Measurements from ENCODE around the gene GGTA1.
"Not testable (repeated sequence)": the region's sequence is repeated elsewhere in the genome, so short reads cannot be mapped to it uniquely, and the experiment has no call there.

GGTA1 gene

GRCh38 chr9:121498487-121499176, 1.0 kb downstream of the GGTA1 start:
- DNase-seq: no peak

- DNase-seq: peak; percentile 93
Observed at GRCh38 chr9:121498150-121498486, 1.5 kb downstream of the GGTA1 start.

- no peak for DNase-seq
Observed at GRCh38 chr9:121495976-121496375, 3.7 kb downstream of the GGTA1 start.

- DNase-seq: no peak
Observed at GRCh38 chr9:121494192-121494591, 5.5 kb downstream of the GGTA1 start.

GRCh38 chr9:121491111-121491510, 8.5 kb downstream of the GGTA1 start:
- DNase-seq: no peak

- no peak for DNase-seq
Observed at GRCh38 chr9:121489344-121489743, 10.3 kb downstream of the GGTA1 start.

GRCh38 chr9:121486043-121486442, 13.6 kb downstream of the GGTA1 start:
- DNase-seq: no peak

- no peak for DNase-seq
Observed at GRCh38 chr9:121485623-121486022, 14.0 kb downstream of the GGTA1 start.

- DNase-seq: no peak
Observed at GRCh38 chr9:121484651-121485446, 14.8 kb downstream of the GGTA1 start.

GRCh38 chr9:121483473-121484031, 16.1 kb downstream of the GGTA1 start:
- no peak for DNase-seq

- peak; percentile 43 for DNase-seq
Observed at GRCh38 chr9:121483049-121483448, 16.6 kb downstream of the GGTA1 start.

GRCh38 chr9:121478816-121479676, 20.6 kb downstream of the GGTA1 start:
- no peak for DNase-seq

- DNase-seq: no peak
Observed at GRCh38 chr9:121476156-121476555, 23.5 kb downstream of the GGTA1 start.

GRCh38 chr9:121474231-121474947, 25.3 kb downstream of the GGTA1 start:
- no peak for DNase-seq

GRCh38 chr9:121473229-121473628, 26.4 kb downstream of the GGTA1 start:
- no peak for DNase-seq

GRCh38 chr9:121472446-121472845, 27.2 kb downstream of the GGTA1 start:
- DNase-seq: no peak

GRCh38 chr9:121466142-121466541, 33.5 kb downstream of the GGTA1 start:
- DNase-seq: no peak

- no peak for DNase-seq
Observed at GRCh38 chr9:121464968-121465367, 34.7 kb downstream of the GGTA1 start.

GRCh38 chr9:121463026-121463807, 36.4 kb downstream of the GGTA1 start:
- DNase-seq: no peak

- DNase-seq: no peak
Observed at GRCh38 chr9:121459513-121459912, 40.1 kb downstream of the GGTA1 start.

- DNase-seq: not testable (repeated sequence)
Observed at GRCh38 chr9:121458449-121458848, 41.2 kb downstream of the GGTA1 start.

All from NCI-H2029 treated with DMSO at 0.1 percent for 48 hours (cell line).